SJSA1 (cell line): ENCODE data around the gene ARIH2. TPM values are rescaled to one million over a fixed set of nuclear protein-coding genes. Genes with fewer than 3 reads are reported as not detected.
"Not testable (repeated sequence)": the region's sequence is repeated elsewhere in the genome, so short reads cannot be mapped to it uniquely, and the experiment has no call there.

Source experiments
- DNase-seq, 2 experiments: peaks; one replicate each; pipeline ENCODE4 v3.0.0-alpha.2; 2015 to 2020; ENCODE audit warnings: low spot score in 2 of 2, low read depth in 1 of 2
- H3K27ac ChIP-seq: fragments of 250-450 bp; sonication (Bioruptor Pico); 2 replicates; pipeline ENCODE4 v1.5.1; 2020; ENCODE audit warnings: mild to moderate bottlenecking, moderate library complexity
- H3K27me3 ChIP-seq: fragments of 250-450 bp; sonication (Bioruptor Pico); replicated peaks from 2 replicates; pipeline ENCODE4 v1.5.1; 2020; ENCODE audit warnings: mild to moderate bottlenecking, moderate library complexity
- H3K36me3 ChIP-seq: fragments of 250-450 bp; sonication (Bioruptor Pico); 2 replicates; pipeline ENCODE4 v1.5.1; 2020; ENCODE audit warnings: mild to moderate bottlenecking
- H3K4me1 ChIP-seq: fragments of 250-450 bp; sonication (Bioruptor Pico); replicated peaks from 2 replicates; pipeline ENCODE4 v1.6.1; 2021; ENCODE audit warnings: mild to moderate bottlenecking
- H3K4me3 ChIP-seq: fragments of 250-450 bp; sonication (Bioruptor Pico); 2 replicates; pipeline ENCODE4 v1.5.1; 2020; ENCODE audit warnings: mild to moderate bottlenecking
- H3K9me3 ChIP-seq: fragments of 250-450 bp; sonication (Bioruptor Pico); replicated peaks from 2 replicates; pipeline ENCODE4 v1.5.1; 2020; ENCODE audit warnings: mild to moderate bottlenecking
- total RNA-seq: library from RNA; depleted of rRNA; stranded (reverse); fragments of >200 nt; shearing (Covaris generic); gene quantifications from 2 replicates; pipeline ENCODE4 v1.2.3, GENCODE V29; 2014

ARIH2 gene
- total RNA-seq, 1 experiment from 2014 or later: 85.5 TPM

DNA sequence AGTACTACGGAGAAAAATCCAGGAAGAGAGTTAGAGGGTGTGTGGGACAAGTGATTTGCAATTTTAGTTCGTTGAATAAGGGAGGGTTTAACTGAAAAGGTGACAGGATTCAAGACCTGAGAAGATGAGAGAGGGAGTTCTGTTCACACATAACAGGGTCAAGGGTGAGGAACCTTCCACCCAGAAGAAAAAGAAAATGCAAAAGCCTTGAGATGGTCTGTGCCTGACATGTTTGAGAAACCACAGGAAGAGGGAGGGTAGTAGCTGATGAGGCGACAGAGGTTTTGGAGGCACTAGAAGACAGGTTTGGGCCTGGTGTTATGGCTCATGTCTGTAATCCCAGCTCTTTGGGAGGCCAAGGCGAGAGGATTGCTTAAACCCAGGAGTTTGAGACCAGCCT, 19.4 kb upstream of the ARIH2 start:
- H3K4me3 ChIP-seq: peak overlapping the region; percentile 54
- H3K4me1 ChIP-seq: peaks cover 12% of the 10 kb centered on the region
- H3K9me3 ChIP-seq: no peaks in the 10 kb centered on the region
- no peaks in the 10 kb centered on the region for H3K36me3 ChIP-seq
- no peaks in the 10 kb centered on the region for H3K27me3 ChIP-seq
- H3K27ac ChIP-seq: no peak overlapping the region
- DNase-seq: no peak

- not testable (repeated sequence) for H3K27me3 ChIP-seq, H3K9me3 ChIP-seq, H3K36me3 ChIP-seq, DNase-seq, H3K27ac ChIP-seq, H3K4me1 ChIP-seq, H3K4me3 ChIP-seq
Measured at GRCh38 chr3:48907026-48907425, 11.6 kb upstream of the ARIH2 start.

GRCh38 chr3:48915296-48915695, 3.3 kb upstream of the ARIH2 start:
- no peak for DNase-seq
- Histone ChIP-seq H3K4me1 (peaks cover 4% of the 10 kb centered on the region), H3K27me3 (no peaks in the 10 kb centered on the region), H3K9me3 (no peaks in the 10 kb centered on the region), H3K4me3 (no peak overlapping the region), H3K36me3 (peaks cover 7% of the 10 kb centered on the region), H3K27ac (no peak overlapping the region)

DNA sequence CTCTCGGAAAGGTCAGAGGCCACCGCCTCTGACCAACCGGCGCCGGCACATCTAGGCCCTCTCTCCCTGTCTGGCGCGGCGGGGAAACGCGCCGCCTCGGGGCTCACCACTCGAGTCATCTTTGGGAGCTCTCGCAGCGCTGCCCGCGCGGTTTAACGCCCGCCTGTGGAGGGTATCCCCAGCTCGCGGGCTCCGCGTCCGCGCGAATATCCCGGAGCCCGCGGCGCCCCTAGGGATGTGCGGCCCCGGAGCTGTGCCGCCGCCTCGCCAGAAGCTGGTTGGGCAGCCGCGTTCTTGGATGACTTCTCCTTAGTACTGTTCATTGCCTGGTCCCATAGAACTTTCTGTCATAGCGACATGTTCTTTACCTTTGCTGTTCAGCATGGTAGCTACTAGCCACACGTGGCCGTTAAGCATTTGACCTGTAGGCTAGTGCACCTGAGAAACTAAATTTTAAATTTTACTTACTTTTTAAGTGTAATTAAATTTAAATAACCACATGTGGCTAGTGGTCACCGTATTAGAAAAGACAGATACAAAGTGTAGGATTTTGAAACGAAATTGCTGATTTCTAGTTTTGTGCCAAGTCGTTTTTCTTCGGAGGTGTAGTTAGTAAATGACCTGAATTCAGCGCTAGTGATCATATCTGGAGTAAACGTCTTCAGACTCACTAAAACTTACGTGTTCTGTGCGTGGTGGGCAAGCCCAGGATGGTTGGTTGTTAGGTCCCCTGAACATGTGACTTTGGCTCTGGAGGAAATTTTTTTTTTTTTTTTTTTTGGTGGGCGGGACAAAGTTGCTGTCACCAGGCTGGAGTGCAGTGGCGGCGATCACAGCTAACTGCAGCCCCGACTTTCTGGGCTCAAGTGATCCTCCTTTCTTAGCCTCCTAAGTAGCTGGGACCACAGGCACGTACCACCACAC, 835 bp downstream of the ARIH2 start:
- Histone ChIP-seq H3K4me1 (peaks cover 4% of the 10 kb centered on the region), H3K4me3 (peak overlapping the region; percentile 88), H3K27me3 (no peaks in the 10 kb centered on the region), H3K36me3 (peaks cover 23% of the 10 kb centered on the region), H3K9me3 (no peaks in the 10 kb centered on the region), H3K27ac (peak overlapping the region; percentile 90)
- DNase-seq: peak; percentile 42 to 46

- DNase-seq: no peak
- Histone ChIP-seq H3K27ac (no peak overlapping the region), H3K9me3 (no peaks in the 10 kb centered on the region), H3K27me3 (no peaks in the 10 kb centered on the region), H3K36me3 (peaks cover 69% of the 10 kb centered on the region), H3K4me1 (no peaks in the 10 kb centered on the region), H3K4me3 (no peak overlapping the region)
Measured at GRCh38 chr3:48926425-48927392, 8.1 kb downstream of the ARIH2 start.

- DNase-seq: no peak
- H3K27ac ChIP-seq: no peak overlapping the region
- H3K27me3 ChIP-seq: no peaks in the 10 kb centered on the region
Measured at GRCh38 chr3:48927928-48928327, 9.3 kb downstream of the ARIH2 start.

GRCh38 chr3:48928679-48929078, 10.0 kb downstream of the ARIH2 start:
- H3K4me3 ChIP-seq: no peak overlapping the region
- DNase-seq: no peak
- no peaks in the 10 kb centered on the region for H3K4me1 ChIP-seq
- no peaks in the 10 kb centered on the region for H3K27me3 ChIP-seq
- H3K27ac ChIP-seq: no peak overlapping the region
- no peaks in the 10 kb centered on the region for H3K9me3 ChIP-seq
- H3K36me3 ChIP-seq: peaks cover 77% of the 10 kb centered on the region

More at GRCh38 chr3:48927928-48928327, 9.3 kb downstream of the ARIH2 start:
- H3K9me3 ChIP-seq: no peaks in the 10 kb centered on the region
- H3K4me3 ChIP-seq: no peak overlapping the region
- H3K36me3 ChIP-seq: peaks cover 75% of the 10 kb centered on the region
- H3K4me1 ChIP-seq: no peaks in the 10 kb centered on the region

GRCh38 chr3:48929358-48930035, 10.9 kb downstream of the ARIH2 start:
- Histone ChIP-seq H3K27ac (no peak overlapping the region), H3K4me1 (no peaks in the 10 kb centered on the region)
- no peak for DNase-seq

DNA sequence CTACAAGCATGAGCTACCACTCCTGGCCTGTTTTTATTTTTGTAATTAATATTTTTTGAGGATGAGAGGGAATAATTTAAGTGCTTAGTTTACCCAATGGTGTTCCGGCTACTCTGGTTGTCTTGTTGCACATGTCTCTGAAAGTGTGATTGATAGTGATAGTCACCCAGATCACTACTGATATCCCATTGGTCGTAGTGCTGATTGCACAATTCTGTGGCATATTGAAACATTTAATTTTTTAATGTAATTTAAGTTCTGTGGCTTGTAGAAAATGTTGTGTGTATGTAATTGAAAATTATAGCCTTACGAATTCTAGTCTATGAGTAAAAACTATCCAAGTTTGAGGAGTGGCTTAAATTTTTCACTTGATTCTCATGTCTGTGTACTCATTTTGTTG, 11.9 kb downstream of the ARIH2 start:
- H3K4me3 ChIP-seq: no peak overlapping the region
- peaks cover 82% of the 10 kb centered on the region for H3K36me3 ChIP-seq
- H3K27ac ChIP-seq: no peak overlapping the region
- no peaks in the 10 kb centered on the region for H3K9me3 ChIP-seq
- H3K4me1 ChIP-seq: no peaks in the 10 kb centered on the region
- DNase-seq: no peak
- no peaks in the 10 kb centered on the region for H3K27me3 ChIP-seq

More at GRCh38 chr3:48929358-48930035, 10.9 kb downstream of the ARIH2 start:
- no peak overlapping the region for H3K4me3 ChIP-seq
- H3K36me3 ChIP-seq: peaks cover 77% of the 10 kb centered on the region
- no peaks in the 10 kb centered on the region for H3K9me3 ChIP-seq
- H3K27me3 ChIP-seq: no peaks in the 10 kb centered on the region

DNA sequence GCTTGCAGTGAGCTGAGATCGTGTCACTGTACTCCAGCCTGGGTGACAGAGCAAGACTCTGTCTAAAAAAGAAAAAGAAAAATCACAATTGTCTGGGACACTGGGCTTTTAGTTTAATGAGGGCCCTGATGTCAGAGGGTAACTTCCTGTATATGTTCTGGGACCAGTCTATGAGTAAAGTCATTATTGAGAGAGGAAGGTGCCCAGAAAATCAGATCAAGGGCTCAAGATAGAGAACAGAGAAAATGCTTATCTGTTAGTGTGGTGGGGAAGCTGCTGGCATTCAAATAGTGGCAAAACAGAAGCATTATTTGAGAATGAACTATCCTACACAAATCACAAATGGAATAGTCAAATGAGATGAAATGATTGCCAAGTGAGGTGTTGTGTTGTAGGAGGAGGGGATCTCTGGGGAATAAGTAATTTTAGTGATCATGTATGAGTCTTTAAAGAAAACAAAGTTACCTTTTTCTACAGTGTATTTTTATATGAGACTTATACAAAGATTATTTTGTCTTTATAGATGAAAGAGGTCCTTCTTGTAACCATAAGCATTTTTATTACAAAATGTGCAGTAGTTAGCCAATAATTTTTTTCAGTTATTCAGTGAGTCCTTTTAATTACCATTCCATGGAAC, 13.4 kb downstream of the ARIH2 start:
- Histone ChIP-seq H3K4me1 (no peaks in the 10 kb centered on the region), H3K27me3 (no peaks in the 10 kb centered on the region), H3K9me3 (no peaks in the 10 kb centered on the region), H3K36me3 (peaks cover 72% of the 10 kb centered on the region), H3K4me3 (no peak overlapping the region), H3K27ac (no peak overlapping the region)
- no peak for DNase-seq

- Histone ChIP-seq H3K4me1 (no peaks in the 10 kb centered on the region), H3K36me3 (peaks cover 56% of the 10 kb centered on the region), H3K27ac (no peak overlapping the region), H3K9me3 (no peaks in the 10 kb centered on the region), H3K27me3 (no peaks in the 10 kb centered on the region), H3K4me3 (no peak overlapping the region)
- DNase-seq: no peak
Measured at GRCh38 chr3:48934333-48934991, 15.8 kb downstream of the ARIH2 start.

- no peak overlapping the region for H3K4me3 ChIP-seq
- no peaks in the 10 kb centered on the region for H3K27me3 ChIP-seq
- no peaks in the 10 kb centered on the region for H3K4me1 ChIP-seq
- no peaks in the 10 kb centered on the region for H3K9me3 ChIP-seq
- H3K27ac ChIP-seq: no peak overlapping the region
- no peak for DNase-seq
- H3K36me3 ChIP-seq: peaks cover 48% of the 10 kb centered on the region
Measured at GRCh38 chr3:48935530-48935929, 16.9 kb downstream of the ARIH2 start.

DNA sequence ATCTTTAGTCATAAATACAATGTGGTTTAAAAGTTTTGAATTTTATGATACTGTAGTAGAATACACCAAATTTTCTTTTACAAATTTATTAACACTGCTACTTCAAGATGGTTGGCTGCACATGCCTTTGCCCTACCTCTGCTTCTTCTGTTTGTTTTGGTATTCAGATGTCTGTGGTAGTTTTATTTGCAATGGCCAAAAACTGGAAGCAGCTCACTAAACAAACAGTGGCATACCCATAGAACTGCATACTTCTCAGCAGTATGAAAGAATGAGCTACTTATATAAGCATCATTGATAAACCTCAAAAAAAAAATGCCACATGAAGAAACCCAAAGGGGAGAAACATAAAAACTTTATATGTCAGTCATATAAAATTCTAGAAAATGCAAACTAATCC, 19.5 kb downstream of the ARIH2 start:
- Histone ChIP-seq H3K4me1 (no peaks in the 10 kb centered on the region), H3K4me3 (no peak overlapping the region), H3K9me3 (no peaks in the 10 kb centered on the region), H3K27ac (no peak overlapping the region), H3K27me3 (no peaks in the 10 kb centered on the region), H3K36me3 (peaks cover 27% of the 10 kb centered on the region)
- no peak for DNase-seq
